ENCODE results near the gene RHOXF1.
"Not testable (repeated sequence)": the region's sequence is repeated elsewhere in the genome, so short reads cannot be mapped to it uniquely, and the experiment has no call there.

Gene RHOXF1

GRCh38 chrX:120085553-120086185 lies 30.0 kb downstream of the RHOXF1 start:
- DNase-seq, result not testable (repeated sequence)

- not testable (repeated sequence) for DNase-seq
Observed at GRCh38 chrX:120077590-120077989, 38.1 kb downstream of the RHOXF1 start, which contains the start of gene RHOXF2B. Gene RHOXF2B (minus strand): TSS chrX:120077690. CDS start chrX:120077552, 138 bp downstream.

- not testable (repeated sequence) for DNase-seq
Observed at GRCh38 chrX:120066169-120066568, 49.5 kb downstream of the RHOXF1 start.

Measured in NCI-H1417 treated with DMSO at 0.1 percent for 48 hours (cell line).